ENCODE results near the gene EPRS1.
A peak's percentile ranks its signal among the peaks of the same experiment; 100 is the strongest.
"Not testable (repeated sequence)": the region's sequence is repeated elsewhere in the genome, so short reads cannot be mapped to it uniquely, and the experiment has no call there.

The EPRS1 gene

GRCh38 chr1:220046052-220046930 is at the start of gene EPRS1:
Gene EPRS1, minus strand, starts transcription at chr1:220046505. Its CDS starts 117 bp downstream, at chr1:220046388.
- peak; percentile 87 to 95 for DNase-seq

- peak; percentile 20 to 82 for DNase-seq
Measured at GRCh38 chr1:220094016-220094911, 48.0 kb upstream of the EPRS1 start, which contains the start of gene IARS2. Gene IARS2, plus strand, starts transcription at chr1:220094132. Its CDS starts 85 bp downstream, at chr1:220094217.

- no peak for DNase-seq
Measured at GRCh38 chr1:220093361-220094015, 47.2 kb upstream of the EPRS1 start.

- DNase-seq, result no peak
Measured at GRCh38 chr1:220092694-220093093, 46.4 kb upstream of the EPRS1 start.

- peak; percentile 89 to 97 for DNase-seq
Measured at GRCh38 chr1:220089650-220090556, 43.6 kb upstream of the EPRS1 start, which contains the start of gene BPNT1. Gene BPNT1, minus strand, starts transcription at chr1:220089788. Its CDS starts 9,942 bp downstream, at chr1:220079846.

GRCh38 chr1:220086261-220086686 is 40.0 kb upstream of the EPRS1 start:
- not testable (repeated sequence) for DNase-seq

GRCh38 chr1:220084460-220084859 is 38.2 kb upstream of the EPRS1 start:
- no peak for DNase-seq

GRCh38 chr1:220077887-220078286 is 31.6 kb upstream of the EPRS1 start:
- DNase-seq, result no peak

GRCh38 chr1:220076861-220077762 is 30.8 kb upstream of the EPRS1 start:
- DNase-seq, result no peak

- DNase-seq, result no peak
Measured at GRCh38 chr1:220067269-220068204, 21.2 kb upstream of the EPRS1 start.

GRCh38 chr1:220062629-220063028 is 16.3 kb upstream of the EPRS1 start:
- no peak for DNase-seq

GRCh38 chr1:220060876-220061275 is 14.6 kb upstream of the EPRS1 start:
- no peak for DNase-seq

- DNase-seq, result no peak
Measured at GRCh38 chr1:220056374-220056773, 10.1 kb upstream of the EPRS1 start.

GRCh38 chr1:220045356-220046051 is 801 bp downstream of the EPRS1 start:
- DNase-seq, result no peak

GRCh38 chr1:220044678-220045355 is 1.5 kb downstream of the EPRS1 start:
- DNase-seq, result no peak

- no peak for DNase-seq
Measured at GRCh38 chr1:220043646-220044045, 2.7 kb downstream of the EPRS1 start.

- no peak for DNase-seq
Measured at GRCh38 chr1:220040028-220040596, 6.2 kb downstream of the EPRS1 start.

- DNase-seq, result no peak
Measured at GRCh38 chr1:220038640-220039039, 7.7 kb downstream of the EPRS1 start.

All from NCI-H524 (cell line).